GM20000 (cell line): Measurements from ENCODE around the gene ANKRD60.

Experiments
- DNase-seq: peaks from one replicate; pipeline ENCODE4 v3.0.0; 2012; ENCODE audit warnings: low spot score
- CTCF ChIP-seq: IDR thresholded peaks from 2 replicates; pipeline ENCODE4 v1.5.1; 2012; ENCODE audit warnings: mild to moderate bottlenecking, control low read depth; ENCODE audit errors: extremely low read depth, missing control alignments

The ANKRD60 gene

GRCh38 chr20:58236612-58237317, 8.3 kb upstream of the ANKRD60 start:
- TF ChIP-seq CTCF: peak; percentile 92

GRCh38 chr20:58235010-58235409, 6.6 kb upstream of the ANKRD60 start:
- DNase-seq: no peak
- no peak for TF ChIP-seq CTCF

More at GRCh38 chr20:58236612-58237317, 8.3 kb upstream of the ANKRD60 start:
- DNase-seq: peak; percentile 85

DNA sequence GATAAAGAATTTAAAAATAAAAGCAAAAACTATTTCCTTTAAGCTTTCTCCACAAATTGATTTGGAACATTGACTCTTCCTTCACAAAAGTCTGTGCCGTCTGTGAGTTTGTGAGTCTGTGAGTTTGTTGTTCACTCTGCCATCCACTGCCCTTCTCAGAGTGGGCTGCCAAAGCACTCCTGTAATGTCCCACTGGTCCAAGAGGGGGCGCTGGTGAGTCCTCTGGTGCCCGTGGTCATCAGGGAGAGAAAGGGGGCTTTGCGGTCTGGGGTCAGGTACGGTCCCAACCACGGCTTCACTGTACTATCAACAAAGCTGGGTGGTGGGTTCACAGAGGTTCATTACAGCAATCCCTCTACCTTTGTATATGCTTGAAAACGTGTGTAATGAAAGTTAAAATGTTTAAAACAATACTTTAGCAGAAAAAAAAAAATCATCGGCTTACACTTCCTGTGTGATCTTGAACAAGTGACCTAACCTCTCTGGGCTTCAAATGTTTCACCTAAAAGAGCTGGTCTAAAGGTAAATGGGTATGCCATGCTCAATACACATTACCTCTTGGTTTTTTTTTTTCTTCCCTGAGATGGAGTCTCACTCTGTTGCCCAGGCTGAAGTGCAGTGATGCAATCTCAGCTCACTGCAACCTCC, 5.6 kb upstream of the ANKRD60 start:
- TF ChIP-seq CTCF: peak; percentile 52
- DNase-seq: peak; percentile 62

DNA sequence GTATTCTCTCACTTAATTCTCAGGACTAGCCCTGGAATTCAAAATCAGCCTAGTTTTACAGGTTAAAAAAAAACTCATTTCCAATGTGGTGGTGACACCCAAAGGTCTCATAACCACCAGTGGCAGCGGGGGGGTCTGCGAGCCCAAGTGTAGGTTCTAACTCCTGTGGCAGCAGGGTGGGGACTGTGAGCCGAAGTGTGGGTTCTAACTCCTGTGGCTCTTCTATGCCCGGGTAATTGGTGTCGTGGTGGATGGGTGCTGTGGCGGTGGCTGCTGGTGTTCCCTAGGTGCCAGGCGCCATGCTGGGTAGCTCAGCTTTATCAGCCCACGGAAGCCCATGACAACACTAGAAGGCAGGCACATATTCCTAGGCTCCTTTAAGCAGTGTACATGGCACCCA, 4.9 kb upstream of the ANKRD60 start:
- TF ChIP-seq CTCF: no peak
- no peak for DNase-seq

GRCh38 chr20:58231683-58232082, 3.2 kb upstream of the ANKRD60 start:
- no peak for TF ChIP-seq CTCF
- DNase-seq: no peak

DNA sequence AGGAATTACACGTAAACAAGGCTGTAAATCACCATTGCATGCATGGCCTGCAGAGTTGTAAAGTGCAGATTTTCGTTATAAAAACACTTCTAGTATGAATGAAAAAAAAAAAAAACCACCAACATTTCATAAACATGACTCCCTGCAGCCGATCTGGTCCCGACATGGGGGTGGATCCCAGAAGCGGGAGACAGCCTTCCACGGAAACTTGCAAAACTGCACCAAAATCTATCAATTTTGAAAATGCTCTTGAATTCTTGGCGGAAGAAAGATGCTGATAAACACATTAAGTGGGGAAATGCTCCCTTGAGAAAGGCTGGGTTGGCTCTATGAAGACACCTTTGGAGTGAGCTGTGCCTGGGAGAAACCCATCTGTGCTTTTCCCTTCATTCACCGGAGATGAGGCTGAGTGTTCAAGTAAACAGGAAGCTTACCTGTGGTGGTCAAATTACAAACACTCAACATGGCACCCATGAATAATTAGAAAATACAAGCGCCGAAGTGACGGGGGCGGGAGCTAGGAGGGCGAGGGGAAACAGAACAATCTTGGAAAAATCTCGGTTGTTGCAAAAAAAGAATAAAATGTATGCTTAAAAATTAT, 845 bp upstream of the ANKRD60 start:
- no peak for TF ChIP-seq CTCF
- no peak for DNase-seq

DNA sequence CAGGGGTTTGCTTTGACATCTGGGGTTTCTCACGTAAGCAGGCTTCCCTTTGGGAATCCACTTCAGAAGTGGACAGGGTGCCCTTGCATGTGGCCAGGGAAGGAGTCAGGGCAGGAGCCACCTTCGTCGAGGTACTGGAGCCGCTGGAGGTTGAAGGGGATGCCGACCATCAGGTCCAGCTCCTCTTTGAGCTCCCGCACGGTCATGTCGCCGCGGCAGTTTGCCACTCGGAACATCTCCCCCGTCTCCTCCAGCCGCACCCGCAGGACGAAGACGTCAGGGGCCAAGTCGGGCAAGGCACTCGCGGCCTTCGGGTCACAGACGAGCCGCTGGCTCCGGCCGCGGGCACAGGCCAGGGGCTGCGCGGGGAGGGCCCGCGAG, 360 bp downstream of the ANKRD60 start:
- TF ChIP-seq CTCF: no peak
- DNase-seq: peak; percentile 46
